ENCODE data around the gene NUDT5. TPM values are rescaled to one million over a fixed set of nuclear protein-coding genes. Genes with fewer than 3 reads are reported as not detected.

NUDT5 gene
- total and polyA plus RNA-seq, 2 of the 8 experiments (the other 6 are each of a cell fraction or from before 2014, with no cell fraction given) = 130 to 134 TPM

DNA sequence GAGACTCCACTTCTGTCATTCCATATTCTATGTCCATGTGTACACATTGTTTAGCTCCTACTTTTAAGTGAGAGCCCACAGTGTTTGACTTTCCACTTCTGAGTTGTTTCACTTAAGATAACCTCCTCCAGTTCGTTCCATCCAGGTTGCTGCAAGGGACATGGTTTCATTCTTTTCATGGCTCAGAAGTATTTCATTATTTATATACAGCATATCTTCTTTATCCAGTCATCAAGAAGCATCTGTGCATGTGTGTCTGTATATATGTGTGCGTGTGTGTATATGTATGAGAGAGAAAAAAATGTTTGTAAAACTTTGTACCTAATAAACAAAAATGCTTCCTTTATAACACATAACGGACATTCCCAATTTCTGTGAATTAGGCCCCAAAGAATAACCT, 60.1 kb downstream of the NUDT5 start:
- Histone ChIP-seq H4K8ac (ENCODE audit: extremely low read depth, insufficient read depth, low read length) (no peak overlapping the region), H3K56ac (replicated peaks; ENCODE audit: insufficient read length, low read depth, low read length) (no peak overlapping the region), H2BK15ac (ENCODE audit: low read length) (no peak overlapping the region), H2BK120ac (replicated peaks; ENCODE audit: low read depth, low read length) (no peak overlapping the region), H2AFZ (ENCODE audit: low read length) (no peak overlapping the region), H3K23me2 (ENCODE audit: low read depth, low read length) (no peaks in the 10 kb centered on the region), H2BK12ac (ENCODE audit: low read depth, low read length) (no peak overlapping the region), H2BK20ac (ENCODE audit: low read length) (no peak overlapping the region), H3K27me3 (replicated peaks in 1 of 4; ENCODE audit: control insufficient read depth in 3 of 4, extremely low read depth in 1 of 4, insufficient read depth in 3 of 4, low read length in 3 of 4) (no peaks in the 10 kb centered on the region), H3K9ac (replicated peaks in 1 of 4; ENCODE audit: extremely low read depth in 1 of 4, low read depth in 3 of 4, low read length in 3 of 4) (no peak overlapping the region), H3K14ac (ENCODE audit: insufficient read length) (no peak overlapping the region), H3K9me3 (ENCODE audit: insufficient read depth in 2 of 2, low read depth in 1 of 2, low read length in 1 of 2) (no peaks in the 10 kb centered on the region), H3K36me3 (ENCODE audit: control insufficient read depth in 2 of 4, insufficient read depth in 4 of 4, low read length in 3 of 4) (peaks cover 0 to 12% (median 5%) of the 10 kb centered on the region in 4 experiments; a peak in 4 of 8 replicates), H4K5ac (ENCODE audit: insufficient read length, low read depth, low read length) (no peak overlapping the region), H3K4me1 (replicated peaks in 1 of 4; ENCODE audit: control insufficient read depth in 3 of 4, insufficient read depth in 4 of 4, low read length in 3 of 4) (peaks cover 0 to 1% (median 0%) of the 10 kb centered on the region in 4 experiments; a peak in 1 of 7 replicates), H4K20me1 (replicated peaks in 1 of 2; ENCODE audit: control insufficient read depth in 1 of 2, insufficient read depth in 2 of 2, low read length in 2 of 2) (no peaks in the 10 kb centered on the region), H2AK5ac (ENCODE audit: low read depth, low read length) (no peak overlapping the region), H3K27ac (ENCODE audit: low read depth, low read length) (no peak overlapping the region), H3K79me2 (ENCODE audit: control insufficient read depth in 1 of 2, insufficient read depth in 2 of 2, low read length in 2 of 2) (peaks cover 0 to 4% of the 10 kb centered on the region in 2 experiments; a peak in 2 of 4 replicates), H3K79me1 (ENCODE audit: low read depth, low read length) (0 out of 2 replicates have a peak, but pooled peaks cover 2% of the 10 kb centered on the region), H4K91ac (replicated peaks; ENCODE audit: insufficient read length, low read length) (no peak overlapping the region), H3K4me3 (ENCODE audit: extremely low read depth in 1 of 4, insufficient read depth in 2 of 4, low read depth in 3 of 4, low read length in 4 of 4) (no peak overlapping the region), H3K23ac (ENCODE audit: insufficient read length) (no peak overlapping the region), H2BK5ac (ENCODE audit: low read depth, low read length) (no peak overlapping the region), H3K4ac (replicated peaks; ENCODE audit: insufficient read length, low read depth, low read length) (no peak overlapping the region), H3K4me2 (ENCODE audit: insufficient read depth in 1 of 2, low read depth in 2 of 2, low read length in 2 of 2) (no peak overlapping the region), H3K18ac (ENCODE audit: extremely low read depth, low read length) (no peak overlapping the region)
- TF ChIP-seq CHD1 (IDR thresholded peaks at IDR 0.05; ENCODE audit: low read depth, low read length) = no peak
- TF ChIP-seq SIRT6 (IDR thresholded peaks at IDR 0.05; ENCODE audit: low read length) = no peak
- TF ChIP-seq SP1 (IDR thresholded peaks at IDR 0.05; ENCODE audit: low read depth, low read length) = no peak
- TF ChIP-seq EGR1 (IDR thresholded peaks at IDR 0.05; ENCODE audit: borderline replicate concordance, low read depth, low read length) = no peak
- TF ChIP-seq RNF2 (IDR thresholded peaks at IDR 0.05; ENCODE audit: borderline replicate concordance, low read depth, low read length, missing control alignments, poor library complexity, severe bottlenecking) = no peak
- TF ChIP-seq EP300 (IDR thresholded peaks at IDR 0.05; ENCODE audit: borderline replicate concordance in 1 of 2, low read depth in 2 of 2, low read length in 2 of 2) = no peak
- TF ChIP-seq JUND (IDR thresholded peaks at IDR 0.05; ENCODE audit: low read length) = no peak
- WGBS, 2 experiments (ENCODE audit: extremely low coverage in 1 of 2, insufficient coverage in 1 of 2, insufficient read length in 1 of 2, insufficient replicate concordance in 2 of 2, low coverage in 1 of 2, low lambda C conversion rate in 2 of 2, missing lambda C conversion rate in 1 of 2) = 95% methylated on average over 3 of the region's 3 CpGs; no CpG with 5 or more reads in 1 of the 2 experiments
- ChIA-PET CTCF (ENCODE audit: partially characterized antibody) (no interaction called here), POLR2A (ENCODE audit: partially characterized antibody) (no interaction called here)
- no peak for DNase-seq (ENCODE audit: low read depth in 1 of 2, low spot score in 2 of 2)
- FAIRE-seq = no peak

Measured in H1 (cell line).